ENCODE measurements around the gene CNTN4. TPM values are rescaled to one million over a fixed set of nuclear protein-coding genes. Genes with fewer than 3 reads are reported as not detected.

CNTN4 gene
- total RNA-seq, 1 experiment from 2014 or later: 0.12 TPM

DNA sequence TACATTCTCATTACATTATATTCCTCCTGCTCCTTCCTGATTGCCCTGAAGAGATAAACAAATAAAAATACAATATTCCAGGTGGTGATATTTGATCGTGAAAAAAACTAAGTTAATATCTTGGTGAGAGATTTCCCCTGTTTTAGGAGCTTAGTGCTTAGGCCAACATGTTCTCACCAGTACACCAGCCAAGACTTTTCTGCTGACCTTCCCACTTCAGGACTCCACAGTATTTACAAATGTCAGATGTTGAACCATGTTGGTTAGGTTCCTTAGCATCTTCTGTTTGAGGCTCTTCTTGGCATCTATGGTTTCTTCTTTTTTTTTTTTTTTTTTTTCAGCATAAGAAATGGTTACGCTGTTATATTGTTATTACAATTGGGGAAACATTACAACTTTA, 764.5 kb downstream of the CNTN4 start:
- Mint-ChIP-seq H3K4me1 (ENCODE audit: insufficient read depth, unreplicated experiment) (no peaks in the 10 kb centered on the region), H3K9me3 (ENCODE audit: unreplicated experiment) (no peaks in the 10 kb centered on the region), H3K36me3 (ENCODE audit: insufficient read depth, unreplicated experiment) (no peaks in the 10 kb centered on the region), H3K27me3 (ENCODE audit: insufficient read depth, unreplicated experiment) (peaks cover 76% of the 10 kb centered on the region), H3K4me3 (ENCODE audit: unreplicated experiment) (no peak overlapping the region), H3K27ac (ENCODE audit: low read depth, unreplicated experiment) (no peak overlapping the region)
- ChIA-PET CTCF (no interaction called here), POLR2A (no interaction called here)
- intact Hi-C loops (cut with micrococcal nuclease): no loop called here
- no peak for DNase-seq (ENCODE audit: unreplicated experiment)
- no TSS peak for BruUV-seq (replicated peaks)
- TF ChIP-seq, protein P1, sequence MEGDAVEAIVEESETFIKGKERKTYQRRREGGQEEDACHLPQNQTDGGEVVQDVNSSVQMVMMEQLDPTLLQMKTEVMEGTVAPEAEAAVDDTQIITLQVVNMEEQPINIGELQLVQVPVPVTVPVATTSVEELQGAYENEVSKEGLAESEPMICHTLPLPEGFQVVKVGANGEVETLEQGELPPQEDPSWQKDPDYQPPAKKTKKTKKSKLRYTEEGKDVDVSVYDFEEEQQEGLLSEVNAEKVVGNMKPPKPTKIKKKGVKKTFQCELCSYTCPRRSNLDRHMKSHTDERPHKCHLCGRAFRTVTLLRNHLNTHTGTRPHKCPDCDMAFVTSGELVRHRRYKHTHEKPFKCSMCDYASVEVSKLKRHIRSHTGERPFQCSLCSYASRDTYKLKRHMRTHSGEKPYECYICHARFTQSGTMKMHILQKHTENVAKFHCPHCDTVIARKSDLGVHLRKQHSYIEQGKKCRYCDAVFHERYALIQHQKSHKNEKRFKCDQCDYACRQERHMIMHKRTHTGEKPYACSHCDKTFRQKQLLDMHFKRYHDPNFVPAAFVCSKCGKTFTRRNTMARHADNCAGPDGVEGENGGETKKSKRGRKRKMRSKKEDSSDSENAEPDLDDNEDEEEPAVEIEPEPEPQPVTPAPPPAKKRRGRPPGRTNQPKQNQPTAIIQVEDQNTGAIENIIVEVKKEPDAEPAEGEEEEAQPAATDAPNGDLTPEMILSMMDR (IDR thresholded peaks at IDR 0.05; ENCODE audit: unreplicated experiment): no peak

DNA sequence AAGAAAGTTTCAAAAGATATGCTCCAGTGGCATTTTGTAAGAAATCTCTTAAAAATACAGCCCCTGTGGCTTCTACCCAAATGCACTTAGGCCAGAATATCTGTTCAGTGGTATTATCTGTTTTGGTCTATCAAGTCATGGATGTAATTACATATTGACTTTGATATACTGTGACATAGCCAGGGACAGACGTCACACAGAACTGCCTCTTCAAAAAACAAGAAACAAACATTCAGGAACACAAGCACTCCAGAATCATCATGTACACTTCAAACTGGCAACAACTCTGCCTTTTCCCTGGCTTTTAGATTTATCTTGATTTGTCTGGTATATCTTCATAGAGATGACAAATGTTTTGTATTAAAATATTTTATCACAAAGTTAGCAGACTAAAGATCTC, 771.2 kb downstream of the CNTN4 start:
- POLR2A ChIA-PET: interaction anchor here (1.3 kb wide), 1 partner anchor 63 kb away, joined by 4 read pairs; no protein-coding TSS in a partner anchor
- intact Hi-C loops (cut with micrococcal nuclease): no loop called here
- no peak for DNase-seq (ENCODE audit: unreplicated experiment)
- no peaks in the 10 kb centered on the region for H3K9me3 Mint-ChIP-seq (ENCODE audit: unreplicated experiment)
- TF ChIP-seq, protein P1 (IDR thresholded peaks at IDR 0.05; ENCODE audit: unreplicated experiment): no peak
- CTCF ChIA-PET: interaction anchor here (0.7 kb wide), 1 partner anchor 870 kb away, joined by 3 read pairs; no protein-coding TSS in a partner anchor
- H3K27ac Mint-ChIP-seq (ENCODE audit: low read depth, unreplicated experiment): no peak overlapping the region
- H3K36me3 Mint-ChIP-seq (ENCODE audit: insufficient read depth, unreplicated experiment): no peaks in the 10 kb centered on the region
- H3K4me3 Mint-ChIP-seq (ENCODE audit: unreplicated experiment): no peak overlapping the region
- H3K27me3 Mint-ChIP-seq (ENCODE audit: insufficient read depth, unreplicated experiment): peaks cover 82% of the 10 kb centered on the region
- H3K4me1 Mint-ChIP-seq (ENCODE audit: insufficient read depth, unreplicated experiment): no peaks in the 10 kb centered on the region
- BruUV-seq (replicated peaks): no TSS peak

GRCh38 chr3:2870724-2871333, 772.2 kb downstream of the CNTN4 start:
- no peaks in the 10 kb centered on the region for H3K36me3 Mint-ChIP-seq (ENCODE audit: insufficient read depth, unreplicated experiment)
- no TSS peak for BruUV-seq (replicated peaks)
- no peak overlapping the region for H3K4me3 Mint-ChIP-seq (ENCODE audit: unreplicated experiment)
- POLR2A ChIA-PET: interaction anchor here (1.3 kb wide), 1 partner anchor 64 kb away, joined by 4 read pairs; no protein-coding TSS in a partner anchor
- DNase-seq (ENCODE audit: unreplicated experiment): peak; percentile 26
- CTCF ChIA-PET: interaction anchor here (0.5 to 0.7 kb wide), 2 partner anchors 50 to 869 kb away, joined by 3 to 6 read pairs; no protein-coding TSS in a partner anchor
- H3K27ac Mint-ChIP-seq (ENCODE audit: low read depth, unreplicated experiment): no peak overlapping the region
- intact Hi-C loops (cut with micrococcal nuclease): no loop called here
- TF ChIP-seq, protein P1 (IDR thresholded peaks at IDR 0.05; ENCODE audit: unreplicated experiment): no peak
- H3K4me1 Mint-ChIP-seq (ENCODE audit: insufficient read depth, unreplicated experiment): no peaks in the 10 kb centered on the region
- H3K27me3 Mint-ChIP-seq (ENCODE audit: insufficient read depth, unreplicated experiment): peaks cover 82% of the 10 kb centered on the region
- no peaks in the 10 kb centered on the region for H3K9me3 Mint-ChIP-seq (ENCODE audit: unreplicated experiment)

DNA sequence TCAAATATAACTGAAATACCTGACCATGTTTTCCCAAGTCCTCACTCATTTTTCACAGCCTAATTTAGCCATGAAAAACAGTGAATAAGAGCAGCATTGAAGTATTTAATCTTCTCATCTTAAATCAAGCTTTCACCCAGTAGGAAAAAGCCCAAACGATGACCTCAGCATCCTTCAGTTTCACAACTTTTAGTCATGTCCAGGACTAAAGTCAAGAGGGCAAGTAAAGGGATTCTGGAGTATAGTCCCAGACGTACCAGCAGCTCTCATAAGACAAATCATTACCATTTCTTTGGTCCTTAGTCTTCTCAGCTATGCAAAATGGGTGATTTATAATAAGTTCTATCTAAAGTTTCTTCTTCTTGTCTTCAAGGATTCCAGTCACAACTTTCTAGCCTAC, 774.2 kb downstream of the CNTN4 start:
- CTCF ChIA-PET: no interaction called here
- Mint-ChIP-seq H3K4me1 (ENCODE audit: insufficient read depth, unreplicated experiment) (no peaks in the 10 kb centered on the region), H3K27ac (ENCODE audit: low read depth, unreplicated experiment) (no peak overlapping the region), H3K36me3 (ENCODE audit: insufficient read depth, unreplicated experiment) (no peaks in the 10 kb centered on the region), H3K9me3 (ENCODE audit: unreplicated experiment) (no peaks in the 10 kb centered on the region), H3K4me3 (ENCODE audit: unreplicated experiment) (no peak overlapping the region), H3K27me3 (ENCODE audit: insufficient read depth, unreplicated experiment) (peaks cover 69% of the 10 kb centered on the region)
- TF ChIP-seq, protein P1 (IDR thresholded peaks at IDR 0.05; ENCODE audit: unreplicated experiment): no peak
- BruUV-seq (replicated peaks): no TSS peak
- DNase-seq (ENCODE audit: unreplicated experiment): no peak
- intact Hi-C loops (cut with micrococcal nuclease): no loop called here
- POLR2A ChIA-PET: no interaction called here
